Stimulated activated CD8-positive, alpha-beta memory T cell treated with anti-CD3 and anti-CD28 coated beads, Interleukin-7, amount 100 ng/mL, for 1 hour (primary cell): ENCODE measurements around the gene SLC4A7.
"Not testable (repeated sequence)": the region's sequence is repeated elsewhere in the genome, so short reads cannot be mapped to it uniquely, and the experiment has no call there.

Source experiments
- DNase-seq, 2 donors: peaks; one replicate each; pipeline ENCODE4 v3.0.0-alpha.2; 2020; ENCODE audit warnings: low read depth in 2 of 2

SLC4A7 gene

GRCh38 chr3:27484015-27484844 is at the start of gene SLC4A7:
Gene SLC4A7, minus strand, starts transcription at chr3:27484384. Its CDS starts 258 bp downstream, at chr3:27484126.
- peak; percentile 98 to 99 for DNase-seq

GRCh38 chr3:27533261-27533607 is 49.0 kb upstream of the SLC4A7 start:
- DNase-seq, result no peak

- DNase-seq, result no peak
These were observed 48.5 kb upstream of the SLC4A7 start for GRCh38 chr3:27532426-27533260.

- DNase-seq, result not testable (repeated sequence)
These were observed 47.1 kb upstream of the SLC4A7 start for GRCh38 chr3:27531193-27531751.

GRCh38 chr3:27528791-27529190 is 44.6 kb upstream of the SLC4A7 start:
- no peak for DNase-seq

GRCh38 chr3:27526614-27527315 is 42.6 kb upstream of the SLC4A7 start:
- DNase-seq, result no peak

- DNase-seq, result no peak
These were observed 37.7 kb upstream of the SLC4A7 start for GRCh38 chr3:27521872-27522265.

- DNase-seq, result no peak
These were observed 37.1 kb upstream of the SLC4A7 start for GRCh38 chr3:27521179-27521871.

GRCh38 chr3:27511724-27512422 is 27.7 kb upstream of the SLC4A7 start:
- no peak for DNase-seq

- DNase-seq, result no peak
These were observed 25.2 kb upstream of the SLC4A7 start for GRCh38 chr3:27509376-27509775.

GRCh38 chr3:27508424-27508823 is 24.2 kb upstream of the SLC4A7 start:
- DNase-seq, result no peak

- DNase-seq, result no peak
These were observed 23.5 kb upstream of the SLC4A7 start for GRCh38 chr3:27507515-27508266.

- DNase-seq, result no peak
These were observed 22.9 kb upstream of the SLC4A7 start for GRCh38 chr3:27507111-27507510.

GRCh38 chr3:27504749-27505148 is 20.6 kb upstream of the SLC4A7 start:
- DNase-seq, result no peak

GRCh38 chr3:27503526-27503925 is 19.3 kb upstream of the SLC4A7 start:
- DNase-seq, result no peak

GRCh38 chr3:27501759-27502158 is 17.6 kb upstream of the SLC4A7 start:
- no peak for DNase-seq

GRCh38 chr3:27500986-27501385 is 16.8 kb upstream of the SLC4A7 start:
- DNase-seq, result no peak

GRCh38 chr3:27500035-27500434 is 15.9 kb upstream of the SLC4A7 start:
- DNase-seq, result no peak

- DNase-seq, result no peak
These were observed 10.6 kb upstream of the SLC4A7 start for GRCh38 chr3:27494784-27495183.

GRCh38 chr3:27488821-27489220 is 4.6 kb upstream of the SLC4A7 start:
- DNase-seq, result no peak
